ENCODE data around the gene CACNA1A.
A peak's percentile ranks its signal among the peaks of the same experiment; 100 is the strongest.

The CACNA1A gene

DNA sequence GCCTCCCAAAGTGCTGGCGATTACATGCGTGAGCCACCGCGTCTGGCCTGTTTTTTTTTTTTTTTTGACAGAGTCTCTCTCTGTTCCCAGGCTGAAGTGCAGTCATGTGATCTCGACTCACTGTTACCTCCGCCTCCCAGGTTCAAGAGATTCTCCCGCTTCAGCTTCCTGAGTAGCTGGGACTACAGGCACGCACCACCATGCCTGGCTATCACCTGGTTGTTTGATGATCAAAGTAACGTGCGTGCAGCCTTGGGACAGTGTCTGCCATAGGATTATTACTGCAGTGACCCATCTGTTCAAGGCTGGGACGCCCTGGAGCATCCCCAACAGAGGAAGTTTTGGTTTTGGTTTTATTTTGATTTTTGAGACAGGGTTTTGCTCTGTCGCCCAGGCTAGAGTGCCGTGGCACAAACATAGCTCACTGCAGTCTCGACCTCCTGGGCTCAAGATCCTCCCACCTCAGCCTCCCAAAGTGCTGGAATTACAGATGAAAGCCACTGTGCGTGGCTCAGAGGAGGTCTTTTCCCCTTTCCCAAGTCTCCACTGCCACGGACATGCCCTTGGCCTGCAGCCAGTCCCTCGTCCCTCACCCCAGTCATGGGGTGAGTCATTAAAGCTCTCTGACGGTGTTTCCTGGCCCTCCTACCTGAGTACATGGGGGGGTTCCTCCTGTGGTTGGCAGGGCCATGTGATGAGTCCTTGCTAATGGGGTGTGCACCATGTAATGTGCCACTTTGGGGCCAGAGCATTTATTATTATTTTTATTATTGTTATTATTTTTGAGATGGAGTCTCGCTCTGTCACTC lies 290.5 kb downstream of the CACNA1A start:
- H3K4me1 ChIP-seq (ENCODE audit: control insufficient read depth, low read depth, low read length), result no peaks in the 10 kb centered on the region
- H3K23ac ChIP-seq (ENCODE audit: low read length), result no peak overlapping the region
- H2BK5ac ChIP-seq (ENCODE audit: low read length), result no peak overlapping the region
- no peak overlapping the region for H3K9ac ChIP-seq (ENCODE audit: low read length)
- no peak for DNase-seq
- no peak overlapping the region for H2BK120ac ChIP-seq (ENCODE audit: low read depth, low read length)
- no peak overlapping the region for H3K27ac ChIP-seq (ENCODE audit: low read depth, low read length)
- no peak overlapping the region for H2AK5ac ChIP-seq (ENCODE audit: low read length)
- H4K5ac ChIP-seq (ENCODE audit: low read length), result no peak overlapping the region
- H3K4me3 ChIP-seq (ENCODE audit: low read length), result no peak overlapping the region
- no peaks in the 10 kb centered on the region for H3K36me3 ChIP-seq (ENCODE audit: control insufficient read depth, insufficient read depth, low read length)
- no peak overlapping the region for H3K4ac ChIP-seq (ENCODE audit: low read depth, low read length)
- WGBS (ENCODE audit: extremely low coverage, insufficient coverage, low lambda C conversion rate), result no CpG with 5 or more reads among the region's 19 CpGs
- H3K27me3 ChIP-seq (ENCODE audit: insufficient read depth, low read length, poor library complexity), result no peaks in the 10 kb centered on the region
- H3K18ac ChIP-seq (ENCODE audit: low read length), result no peak overlapping the region
- H3K79me2 ChIP-seq (ENCODE audit: control insufficient read depth, insufficient read depth, low read length), result no peaks in the 10 kb centered on the region
- no peak overlapping the region for H3K56ac ChIP-seq (ENCODE audit: low read length)
- no peak overlapping the region for H4K8ac ChIP-seq (ENCODE audit: low read depth, low read length)
- H2BK15ac ChIP-seq (replicated peaks; ENCODE audit: low read depth), result no peak overlapping the region
- H3K4me2 ChIP-seq (ENCODE audit: low read length), result no peak overlapping the region
- no peaks in the 10 kb centered on the region for H3K79me1 ChIP-seq (ENCODE audit: low read length)

GRCh38 chr19:13214036-13214730 lies 292.1 kb downstream of the CACNA1A start:
- no peak overlapping the region for H2BK5ac ChIP-seq (ENCODE audit: low read length)
- H3K4me1 ChIP-seq (ENCODE audit: control insufficient read depth, low read depth, low read length), result no peaks in the 10 kb centered on the region
- H3K4me2 ChIP-seq (ENCODE audit: low read length), result no peak overlapping the region

GRCh38 chr19:13212759-13213330 lies 293.4 kb downstream of the CACNA1A start:
- no peak overlapping the region for H3K4me2 ChIP-seq (ENCODE audit: low read length)
- H2BK15ac ChIP-seq (replicated peaks; ENCODE audit: low read depth), result no peak overlapping the region
- no peak overlapping the region for H3K23ac ChIP-seq (ENCODE audit: low read length)
- no peak overlapping the region for H4K5ac ChIP-seq (ENCODE audit: low read length)
- H4K8ac ChIP-seq (ENCODE audit: low read depth, low read length), result no peak overlapping the region
- no peak overlapping the region for H3K4ac ChIP-seq (ENCODE audit: low read depth, low read length)
- no peaks in the 10 kb centered on the region for H3K79me2 ChIP-seq (ENCODE audit: control insufficient read depth, insufficient read depth, low read length)
- no peak overlapping the region for H2AK5ac ChIP-seq (ENCODE audit: low read length)
- no peak overlapping the region for H3K4me3 ChIP-seq (ENCODE audit: low read length)
- H2BK5ac ChIP-seq (ENCODE audit: low read length), result no peak overlapping the region
- no peak overlapping the region for H2BK120ac ChIP-seq (ENCODE audit: low read depth, low read length)
- no peaks in the 10 kb centered on the region for H3K4me1 ChIP-seq (ENCODE audit: control insufficient read depth, low read depth, low read length)
- no peaks in the 10 kb centered on the region for H3K36me3 ChIP-seq (ENCODE audit: control insufficient read depth, insufficient read depth, low read length)
- H3K79me1 ChIP-seq (ENCODE audit: low read length), result no peaks in the 10 kb centered on the region
- no peak overlapping the region for H3K9ac ChIP-seq (ENCODE audit: low read length)
- H3K56ac ChIP-seq (ENCODE audit: low read length), result no peak overlapping the region
- no CpG with 5 or more reads among the region's 7 CpGs for WGBS (ENCODE audit: extremely low coverage, insufficient coverage, low lambda C conversion rate)
- DNase-seq, result peak; percentile 87
- H3K27me3 ChIP-seq (ENCODE audit: insufficient read depth, low read length, poor library complexity), result no peaks in the 10 kb centered on the region
- H3K27ac ChIP-seq (ENCODE audit: low read depth, low read length), result no peak overlapping the region
- H3K18ac ChIP-seq (ENCODE audit: low read length), result no peak overlapping the region

More at GRCh38 chr19:13214036-13214730, 292.1 kb downstream of the CACNA1A start:
- H3K9ac ChIP-seq (ENCODE audit: low read length), result no peak overlapping the region
- H3K79me2 ChIP-seq (ENCODE audit: control insufficient read depth, insufficient read depth, low read length), result no peaks in the 10 kb centered on the region
- H4K5ac ChIP-seq (ENCODE audit: low read length), result no peak overlapping the region
- H4K8ac ChIP-seq (ENCODE audit: low read depth, low read length), result no peak overlapping the region
- no peak for DNase-seq
- no peak overlapping the region for H3K4me3 ChIP-seq (ENCODE audit: low read length)
- H3K27ac ChIP-seq (ENCODE audit: low read depth, low read length), result no peak overlapping the region
- H3K36me3 ChIP-seq (ENCODE audit: control insufficient read depth, insufficient read depth, low read length), result no peaks in the 10 kb centered on the region
- H3K18ac ChIP-seq (ENCODE audit: low read length), result no peak overlapping the region
- H3K27me3 ChIP-seq (ENCODE audit: insufficient read depth, low read length, poor library complexity), result no peaks in the 10 kb centered on the region
- H2BK120ac ChIP-seq (ENCODE audit: low read depth, low read length), result no peak overlapping the region
- H3K23ac ChIP-seq (ENCODE audit: low read length), result no peak overlapping the region
- no peaks in the 10 kb centered on the region for H3K79me1 ChIP-seq (ENCODE audit: low read length)
- H3K4ac ChIP-seq (ENCODE audit: low read depth, low read length), result no peak overlapping the region
- no CpG with 5 or more reads among the region's 19 CpGs for WGBS (ENCODE audit: extremely low coverage, insufficient coverage, low lambda C conversion rate)
- H2AK5ac ChIP-seq (ENCODE audit: low read length), result no peak overlapping the region
- no peak overlapping the region for H3K56ac ChIP-seq (ENCODE audit: low read length)
- H2BK15ac ChIP-seq (replicated peaks; ENCODE audit: low read depth), result no peak overlapping the region

- H4K8ac ChIP-seq (ENCODE audit: low read depth, low read length), result no peak overlapping the region
- WGBS (ENCODE audit: extremely low coverage, insufficient coverage, low lambda C conversion rate), result no CpG with 5 or more reads among the region's 16 CpGs
- H3K79me1 ChIP-seq (ENCODE audit: low read length), result no peaks in the 10 kb centered on the region
- H3K23ac ChIP-seq (ENCODE audit: low read length), result no peak overlapping the region
- H3K27me3 ChIP-seq (ENCODE audit: insufficient read depth, low read length, poor library complexity), result no peaks in the 10 kb centered on the region
- H2BK120ac ChIP-seq (ENCODE audit: low read depth, low read length), result no peak overlapping the region
- no peaks in the 10 kb centered on the region for H3K36me3 ChIP-seq (ENCODE audit: control insufficient read depth, insufficient read depth, low read length)
- H3K4me3 ChIP-seq (ENCODE audit: low read length), result no peak overlapping the region
- H2BK5ac ChIP-seq (ENCODE audit: low read length), result no peak overlapping the region
- DNase-seq, result no peak
- H3K56ac ChIP-seq (ENCODE audit: low read length), result no peak overlapping the region
- H2BK15ac ChIP-seq (replicated peaks; ENCODE audit: low read depth), result no peak overlapping the region
- H3K4me2 ChIP-seq (ENCODE audit: low read length), result no peak overlapping the region
- no peak overlapping the region for H2AK5ac ChIP-seq (ENCODE audit: low read length)
- H4K5ac ChIP-seq (ENCODE audit: low read length), result no peak overlapping the region
- no peak overlapping the region for H3K27ac ChIP-seq (ENCODE audit: low read depth, low read length)
- no peaks in the 10 kb centered on the region for H3K79me2 ChIP-seq (ENCODE audit: control insufficient read depth, insufficient read depth, low read length)
- H3K4ac ChIP-seq (ENCODE audit: low read depth, low read length), result no peak overlapping the region
- no peak overlapping the region for H3K9ac ChIP-seq (ENCODE audit: low read length)
- H3K4me1 ChIP-seq (ENCODE audit: control insufficient read depth, low read depth, low read length), result no peaks in the 10 kb centered on the region
- H3K18ac ChIP-seq (ENCODE audit: low read length), result no peak overlapping the region
These were observed 294.6 kb downstream of the CACNA1A start for GRCh38 chr19:13211426-13212308.

DNA sequence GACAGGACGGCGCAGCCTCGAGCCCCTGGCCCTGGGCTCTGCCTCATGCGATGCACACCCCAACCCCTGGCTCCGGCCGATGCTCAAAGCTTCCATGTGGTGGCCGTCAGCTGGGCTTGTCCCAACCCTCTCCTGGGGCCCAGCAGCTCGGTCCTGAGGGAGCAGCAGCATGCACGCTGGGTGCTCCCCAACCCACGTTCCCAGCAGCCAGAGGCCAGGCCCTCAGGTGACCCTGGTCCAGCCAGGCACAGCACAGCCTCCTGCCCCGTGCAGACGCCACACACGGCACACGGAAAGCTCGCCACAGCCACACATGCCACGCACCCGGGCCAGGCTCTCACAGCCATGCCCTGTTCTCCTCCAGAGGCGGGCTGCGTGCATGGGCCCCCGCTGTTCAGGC lies 295.3 kb downstream of the CACNA1A start:
- H3K79me1 ChIP-seq (ENCODE audit: low read length), result no peaks in the 10 kb centered on the region
- H3K18ac ChIP-seq (ENCODE audit: low read length), result no peak overlapping the region
- H3K79me2 ChIP-seq (ENCODE audit: control insufficient read depth, insufficient read depth, low read length), result no peaks in the 10 kb centered on the region
- no peak overlapping the region for H4K8ac ChIP-seq (ENCODE audit: low read depth, low read length)
- no peak overlapping the region for H3K4me2 ChIP-seq (ENCODE audit: low read length)
- H3K56ac ChIP-seq (ENCODE audit: low read length), result no peak overlapping the region
- no peak overlapping the region for H3K9ac ChIP-seq (ENCODE audit: low read length)
- H2AK5ac ChIP-seq (ENCODE audit: low read length), result no peak overlapping the region
- no peaks in the 10 kb centered on the region for H3K4me1 ChIP-seq (ENCODE audit: control insufficient read depth, low read depth, low read length)
- no peak overlapping the region for H3K27ac ChIP-seq (ENCODE audit: low read depth, low read length)
- no peak overlapping the region for H4K5ac ChIP-seq (ENCODE audit: low read length)
- H2BK120ac ChIP-seq (ENCODE audit: low read depth, low read length), result no peak overlapping the region
- no CpG with 5 or more reads among the region's 20 CpGs for WGBS (ENCODE audit: extremely low coverage, insufficient coverage, low lambda C conversion rate)
- H2BK15ac ChIP-seq (replicated peaks; ENCODE audit: low read depth), result no peak overlapping the region
- H2BK5ac ChIP-seq (ENCODE audit: low read length), result no peak overlapping the region
- H3K23ac ChIP-seq (ENCODE audit: low read length), result no peak overlapping the region
- H3K36me3 ChIP-seq (ENCODE audit: control insufficient read depth, insufficient read depth, low read length), result no peaks in the 10 kb centered on the region
- no peak overlapping the region for H3K4me3 ChIP-seq (ENCODE audit: low read length)
- DNase-seq, result no peak
- H3K4ac ChIP-seq (ENCODE audit: low read depth, low read length), result no peak overlapping the region
- no peaks in the 10 kb centered on the region for H3K27me3 ChIP-seq (ENCODE audit: insufficient read depth, low read length, poor library complexity)

Measured in mesendoderm (in vitro differentiated cells).